Mesenchymal stem cell (in vitro differentiated cells and primary cell): ENCODE measurements around the gene DCDC2B.
A peak's percentile ranks its signal among the peaks of the same experiment; 100 is the strongest.

Experiments
- DNase-seq: peaks from one replicate; pipeline ENCODE4 v3.0.0-alpha.2; 2013
- H2AFZ ChIP-seq: one replicate; pipeline ENCODE4 v1.6.1; 2013; ENCODE audit warnings: low read depth, mild to moderate bottlenecking, control low read depth, inconsistent platforms, low read length, moderate library complexity
- H2AK5ac ChIP-seq: 2 replicates; pipeline ENCODE4 v1.6.1; 2013; ENCODE audit warnings: low read length, moderate library complexity, mild to moderate bottlenecking, inconsistent platforms; ENCODE audit not compliant: severe bottlenecking
- H2BK120ac ChIP-seq: one replicate; pipeline ENCODE4 v1.6.1; 2013; ENCODE audit warnings: low read depth, mild to moderate bottlenecking, inconsistent platforms, low read length, moderate library complexity
- H2BK12ac ChIP-seq, 2 experiments: one replicate each; pipeline ENCODE4 v1.6.1; 2013; ENCODE audit warnings: inconsistent platforms in 2 of 2, low read length in 2 of 2, mild to moderate bottlenecking in 2 of 2, moderate library complexity in 2 of 2, control low read depth in 1 of 2
- H2BK15ac ChIP-seq: one replicate; pipeline ENCODE4 v1.6.1; 2013; ENCODE audit warnings: mild to moderate bottlenecking, low read depth, inconsistent platforms; ENCODE audit not compliant: poor library complexity, severe bottlenecking
- H2BK5ac ChIP-seq: 2 replicates; pipeline ENCODE4 v1.6.1; 2013; ENCODE audit warnings: low read depth, mild to moderate bottlenecking, low read length, control low read depth, inconsistent platforms; ENCODE audit not compliant: poor library complexity, severe bottlenecking
- H3K14ac ChIP-seq, 2 experiments: one replicate each; pipeline ENCODE4 v1.6.1; 2013; ENCODE audit warnings: inconsistent platforms in 2 of 2, low read length in 2 of 2, control low read depth in 1 of 2, mild to moderate bottlenecking in 1 of 2, moderate library complexity in 1 of 2
- H3K18ac ChIP-seq, 2 experiments: one replicate each; pipeline ENCODE4 v1.6.1; 2013; ENCODE audit warnings: inconsistent platforms in 2 of 2, low read length in 2 of 2, control low read depth in 1 of 2, low read depth in 1 of 2, mild to moderate bottlenecking in 1 of 2
- H3K23ac ChIP-seq, 2 experiments: one replicate each; pipeline ENCODE4 v1.6.1; 2013; ENCODE audit warnings: inconsistent platforms in 2 of 2, low read length in 2 of 2, mild to moderate bottlenecking in 2 of 2, moderate library complexity in 2 of 2, control low read depth in 1 of 2
- H3K27ac ChIP-seq: 2 replicates; pipeline ENCODE4 v1.5.1; 2013; ENCODE audit warnings: mild to moderate bottlenecking, moderate library complexity, low read length, control low read depth, inconsistent platforms; ENCODE audit not compliant: poor library complexity, severe bottlenecking
- H3K27me3 ChIP-seq, 2 experiments: 2 replicates each; pipeline versions ENCODE4 v1.6.1 to v1.7.0; 2013; ENCODE audit warnings: low read length in 2 of 2, mild to moderate bottlenecking in 2 of 2, moderate library complexity in 2 of 2, control low read depth in 1 of 2, inconsistent platforms in 1 of 2; ENCODE audit not compliant: control insufficient read depth in 1 of 2, insufficient read depth in 1 of 2
- H3K36me3 ChIP-seq, 2 experiments: 2 replicates each; pipeline versions ENCODE4 v1.6.1 to v1.7.0; 2013; ENCODE audit warnings: low read length in 2 of 2, control low read depth in 1 of 2, inconsistent platforms in 1 of 2, low read depth in 1 of 2, mild to moderate bottlenecking in 1 of 2; ENCODE audit not compliant: insufficient read depth in 2 of 2, control insufficient read depth in 1 of 2
- H3K4ac ChIP-seq, 2 experiments: one replicate each; pipeline ENCODE4 v1.6.1; 2013; ENCODE audit warnings: inconsistent platforms in 2 of 2, low read length in 2 of 2, mild to moderate bottlenecking in 2 of 2, moderate library complexity in 2 of 2, control low read depth in 1 of 2, low read depth in 1 of 2
- H3K4me1 ChIP-seq: 2 replicates; pipeline ENCODE4 v1.6.1; 2013; ENCODE audit warnings: low read depth, low read length, control low read depth; ENCODE audit not compliant: control insufficient read depth, insufficient read depth
- H3K4me2 ChIP-seq: 2 replicates; pipeline ENCODE4 v1.6.1; 2013; ENCODE audit warnings: low read length, mild to moderate bottlenecking, inconsistent platforms; ENCODE audit not compliant: poor library complexity, severe bottlenecking
- H3K4me3 ChIP-seq, 2 experiments: 2 replicates each; pipeline versions ENCODE4 v1.5.1 to v1.7.0; 2013; ENCODE audit warnings: low read length in 2 of 2, mild to moderate bottlenecking in 2 of 2, control low read depth in 1 of 2, low read depth in 1 of 2; ENCODE audit not compliant: insufficient read depth in 1 of 2
- H3K79me1 ChIP-seq: replicated peaks from 2 replicates; pipeline ENCODE4 v1.6.1; 2013; ENCODE audit warnings: mild to moderate bottlenecking, control low read depth, low read length, inconsistent platforms; ENCODE audit not compliant: poor library complexity, severe bottlenecking
- H3K9ac ChIP-seq: 2 replicates; pipeline ENCODE4 v1.7.0; 2013; ENCODE audit warnings: mild to moderate bottlenecking, low read length, moderate library complexity
- H3K9me3 ChIP-seq: 2 replicates; pipeline ENCODE4 v1.7.0; 2013; ENCODE audit warnings: mild to moderate bottlenecking, low read length; ENCODE audit not compliant: control insufficient read depth
- H4K8ac ChIP-seq: one replicate; pipeline ENCODE4 v1.6.1; 2013; ENCODE audit warnings: inconsistent platforms, mild to moderate bottlenecking, low read length, moderate library complexity
- H4K91ac ChIP-seq: one replicate; pipeline ENCODE4 v1.6.1; 2013; ENCODE audit warnings: mild to moderate bottlenecking, low read length, inconsistent platforms
- WGBS: methylation state at CpG from one replicate; pipeline ENCODE4 v1.1.7; 2013; ENCODE audit warnings: mixed read lengths; 5-methylcytosine and 5-hydroxymethylcytosine counted together

The DCDC2B gene

DNA sequence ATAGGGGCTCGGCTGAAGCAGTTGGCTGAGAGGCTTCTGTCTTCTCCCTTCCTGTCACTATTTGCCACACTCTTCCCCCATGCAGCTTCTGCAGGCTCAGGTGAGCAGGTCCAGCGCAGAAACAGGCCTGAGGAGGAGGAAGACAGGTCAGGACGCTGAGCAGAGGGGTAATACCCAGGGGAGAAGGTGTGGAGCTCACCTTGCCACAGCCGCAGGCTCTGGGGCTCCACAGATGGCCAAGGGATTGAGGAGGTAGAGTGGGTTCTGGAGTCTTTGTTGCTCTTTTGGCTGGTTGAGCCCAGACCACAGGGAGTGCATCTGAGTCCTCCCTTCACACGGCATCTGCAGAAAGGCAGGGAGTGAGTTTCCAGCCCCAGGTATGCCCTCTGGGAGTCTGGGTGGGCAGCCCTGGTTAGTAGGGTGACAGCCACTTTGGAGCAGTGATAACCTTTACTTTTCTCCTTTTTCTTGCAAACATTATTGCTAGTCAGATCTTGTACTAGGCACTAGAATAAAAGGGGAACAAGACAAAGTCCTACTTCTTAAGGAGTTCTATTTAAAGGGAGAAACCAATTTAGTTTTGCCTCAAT, 23.0 kb downstream of the DCDC2B start:
- Histone ChIP-seq H3K9ac (no peak overlapping the region), H3K4me3 (no peak overlapping the region), H3K18ac (no peak overlapping the region), H3K27ac (no peak overlapping the region), H2BK120ac (no peak overlapping the region), H2BK15ac (no peak overlapping the region), H3K27me3 (no peaks in the 10 kb centered on the region), H2AK5ac (no peak overlapping the region), H3K4me2 (no peak overlapping the region), H3K4me1 (peaks cover 2% of the 10 kb centered on the region), H3K14ac (no peak overlapping the region), H3K36me3 (peaks cover 55 to 77% of the 10 kb centered on the region in 2 experiments), H3K9me3 (no peaks in the 10 kb centered on the region), H3K23ac (no peak overlapping the region), H2BK12ac (no peak overlapping the region), H3K79me1 (peaks cover 16% of the 10 kb centered on the region), H4K91ac (no peak overlapping the region), H3K4ac (no peak overlapping the region), H2AFZ (no peak overlapping the region), H2BK5ac (no peak overlapping the region), H4K8ac (no peak overlapping the region)
- 83% methylated on average over 5 of the region's 5 CpGs for WGBS
- DNase-seq, result no peak

DNA sequence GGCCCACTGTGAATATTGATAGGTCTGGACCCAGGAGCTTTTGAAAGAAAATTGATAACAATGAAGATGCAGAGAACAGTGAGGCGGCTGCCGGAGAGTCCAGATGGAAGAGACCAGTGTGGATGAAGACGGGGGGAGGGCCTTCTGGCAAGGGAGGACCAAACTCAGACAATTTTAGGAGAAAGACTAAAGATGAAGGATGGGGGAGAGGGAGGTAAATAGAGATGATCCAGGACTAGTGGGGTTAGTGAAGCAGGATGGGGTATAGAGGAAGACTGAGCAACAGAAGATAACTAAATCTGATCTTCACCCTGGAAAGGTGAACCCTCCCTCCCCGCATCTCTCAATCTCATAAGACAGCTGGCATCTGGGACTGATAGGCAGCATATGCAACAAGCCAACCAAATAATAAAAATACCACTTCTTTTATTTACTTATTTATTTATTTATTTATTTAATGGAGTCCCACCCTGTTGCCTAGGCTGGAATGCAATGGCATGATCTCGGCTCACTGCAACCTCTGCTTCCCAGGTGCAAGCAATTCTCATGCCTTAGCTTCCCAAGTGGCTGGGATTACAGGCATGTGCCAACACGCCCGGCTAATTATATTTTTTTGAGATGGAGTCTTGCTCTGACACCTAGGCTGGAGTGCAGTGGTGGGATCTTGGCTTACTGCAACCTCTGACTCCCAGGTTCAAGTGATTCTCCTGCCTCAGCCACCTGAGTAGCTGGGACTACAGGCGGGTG, 23.8 kb downstream of the DCDC2B start:
- no peak overlapping the region for H3K4ac ChIP-seq
- no peak overlapping the region for H3K4me3 ChIP-seq
- no peak overlapping the region for H3K18ac ChIP-seq
- H2AK5ac ChIP-seq, result no peak overlapping the region
- no peak overlapping the region for H3K9ac ChIP-seq
- H2AFZ ChIP-seq, result no peak overlapping the region
- no peak overlapping the region for H4K91ac ChIP-seq
- peaks cover 2% of the 10 kb centered on the region for H3K4me1 ChIP-seq
- H3K23ac ChIP-seq, result no peak overlapping the region
- H3K27me3 ChIP-seq, result no peaks in the 10 kb centered on the region
- H3K14ac ChIP-seq, result no peak overlapping the region
- H3K4me2 ChIP-seq, result no peak overlapping the region
- no peak overlapping the region for H2BK5ac ChIP-seq
- H2BK12ac ChIP-seq, result no peak overlapping the region
- H3K9me3 ChIP-seq, result no peaks in the 10 kb centered on the region
- no peak overlapping the region for H3K27ac ChIP-seq
- DNase-seq, result no peak
- H3K79me1 ChIP-seq, result peaks cover 13% of the 10 kb centered on the region
- 98% methylated on average over 7 of the region's 8 CpGs for WGBS
- H3K36me3 ChIP-seq, result peaks cover 53 to 69% of the 10 kb centered on the region in 2 experiments
- H2BK120ac ChIP-seq, result no peak overlapping the region
- H4K8ac ChIP-seq, result no peak overlapping the region
- H2BK15ac ChIP-seq, result no peak overlapping the region

DNA sequence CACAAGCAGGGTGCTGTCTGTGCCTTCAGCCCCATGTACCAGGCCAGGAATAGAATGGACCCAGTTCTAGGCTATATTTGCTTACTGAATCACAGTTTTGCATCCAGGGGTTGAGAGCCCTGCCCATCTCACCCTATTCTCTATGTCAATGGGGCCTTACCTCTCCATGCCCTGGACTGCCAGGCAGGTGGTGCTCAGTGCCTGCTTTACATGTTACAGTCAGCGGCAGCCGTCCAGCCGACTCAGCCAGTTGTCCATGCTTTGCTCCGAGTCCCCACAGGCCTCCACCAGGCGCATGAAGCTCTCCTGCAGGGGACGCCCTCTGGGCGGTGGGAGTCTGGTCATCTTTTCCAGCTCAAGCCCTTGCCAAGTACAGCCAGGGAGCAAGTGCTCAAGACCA, 25.9 kb downstream of the DCDC2B start:
- H3K4me2 ChIP-seq, result no peak overlapping the region
- H3K9me3 ChIP-seq, result no peaks in the 10 kb centered on the region
- no peak overlapping the region for H3K14ac ChIP-seq
- H3K9ac ChIP-seq, result no peak overlapping the region
- no peak overlapping the region for H2BK15ac ChIP-seq
- H4K8ac ChIP-seq, result no peak overlapping the region
- no peak overlapping the region for H2AFZ ChIP-seq
- no peak overlapping the region for H2BK120ac ChIP-seq
- H2BK12ac ChIP-seq, result no peak overlapping the region
- H3K36me3 ChIP-seq, result peaks cover 36 to 54% of the 10 kb centered on the region in 2 experiments
- H3K4ac ChIP-seq, result no peak overlapping the region
- no peak overlapping the region for H3K4me3 ChIP-seq
- peaks cover 5% of the 10 kb centered on the region for H3K4me1 ChIP-seq
- no peak overlapping the region for H2AK5ac ChIP-seq
- no peak overlapping the region for H3K23ac ChIP-seq
- peaks cover 3% of the 10 kb centered on the region for H3K79me1 ChIP-seq
- H2BK5ac ChIP-seq, result no peak overlapping the region
- DNase-seq, result no peak
- H3K18ac ChIP-seq, result no peak overlapping the region
- no peaks in the 10 kb centered on the region for H3K27me3 ChIP-seq
- WGBS, result 96% methylated on average over 7 of the region's 7 CpGs
- no peak overlapping the region for H4K91ac ChIP-seq
- H3K27ac ChIP-seq, result no peak overlapping the region

DNA sequence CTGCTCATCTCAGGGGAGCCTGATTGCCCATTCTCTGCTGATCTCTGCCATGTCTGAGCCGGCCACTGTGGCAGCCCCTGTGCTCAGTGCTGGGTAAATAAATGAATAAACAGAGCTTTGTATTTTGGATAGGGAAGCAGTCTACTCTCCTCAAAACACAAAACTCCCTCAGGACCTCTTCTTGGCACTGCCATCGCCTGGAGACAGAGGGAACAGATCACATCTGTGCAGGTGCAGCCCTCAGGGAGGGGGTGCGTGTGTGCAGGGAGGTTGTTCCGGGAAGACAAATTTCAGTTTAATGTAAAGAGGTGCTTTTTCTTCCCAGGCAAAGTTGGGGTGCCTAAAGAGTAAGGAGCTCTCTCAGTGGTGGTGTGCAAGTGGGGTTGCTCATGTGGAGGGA, 30.4 kb downstream of the DCDC2B start:
- DNase-seq, result no peak
- Histone ChIP-seq H2BK12ac (no peak overlapping the region), H3K14ac (no peak overlapping the region), H2BK120ac (no peak overlapping the region), H3K23ac (no peak overlapping the region), H3K4ac (no peak overlapping the region), H3K27me3 (no peaks in the 10 kb centered on the region), H3K9me3 (no peaks in the 10 kb centered on the region), H2AK5ac (no peak overlapping the region), H2AFZ (no peak overlapping the region), H3K4me3 (no peak overlapping the region), H4K91ac (no peak overlapping the region), H3K9ac (peak overlapping the region; percentile 11), H4K8ac (no peak overlapping the region), H2BK5ac (no peak overlapping the region), H3K18ac (no peak overlapping the region), H3K4me2 (no peak overlapping the region), H3K4me1 (peaks cover 22% of the 10 kb centered on the region), H3K27ac (no peak overlapping the region), H3K79me1 (no peaks in the 10 kb centered on the region), H2BK15ac (no peak overlapping the region), H3K36me3 (peaks cover 10 to 16% of the 10 kb centered on the region in 2 experiments)
- whole genome bisulfite sequencing, result 63% methylated on average over 3 of the region's 4 CpGs
